ENCODE measurements around the gene OR2AE1. TPM values are rescaled to one million over a fixed set of nuclear protein-coding genes. Genes with fewer than 3 reads are reported as not detected.

OR2AE1 gene
- total and polyA plus RNA-seq, 9 of the 15 experiments (the other 6 are each of a cell fraction or from before 2014, with no cell fraction given) = 0.27 TPM; not detected in 8

GRCh38 chr7:99831595-99831994 lies 45.2 kb downstream of the OR2AE1 start (continued):
- no peak for TF ChIP-seq SAFB (IDR thresholded peaks at IDR 0.05; ENCODE audit: borderline replicate concordance, low read depth, low read length)
- TF ChIP-seq FUS (optimal IDR thresholded peaks at IDR 0.05; ENCODE audit: low read depth, low read length) = no peak
- TF ChIP-seq RREB1 (CRISPR knock-in tag; IDR thresholded peaks at IDR 0.05) = no peak
- TF ChIP-seq HDAC1 (IDR thresholded peaks at IDR 0.05) = peak in 1 of 2 experiments; percentile 52; a peak in 1 of 4 replicates
- no peak for TF ChIP-seq ZC3H8 (IDR thresholded peaks at IDR 0.05)
- no peak for TF ChIP-seq HLTF (IDR thresholded peaks at IDR 0.05)
- no peak for TF ChIP-seq FOXA1 (IDR thresholded peaks at IDR 0.05; ENCODE audit: borderline replicate concordance)
- no peak for TF ChIP-seq CBX8 (IDR thresholded peaks at IDR 0.05; ENCODE audit: borderline replicate concordance, extremely low read depth, low read depth, low read length, poor library complexity, severe bottlenecking)
- no peak for TF ChIP-seq PHTF2 (CRISPR knock-in tag; IDR thresholded peaks at IDR 0.05)
- no peak for TF ChIP-seq GABPB1 (CRISPR knock-in tag; IDR thresholded peaks at IDR 0.05)
- no peak for TF ChIP-seq ATF1 (CRISPR knock-in tag; IDR thresholded peaks at IDR 0.05)
- TF ChIP-seq ATF1 (tag; IDR thresholded peaks at IDR 0.05) = 0 out of 2 replicates have a peak, but pooled peaks have one; percentile 20
- TF ChIP-seq MTA2 (IDR thresholded peaks at IDR 0.05; ENCODE audit: low read depth) = peak; percentile 31
- TF ChIP-seq, protein P1, sequence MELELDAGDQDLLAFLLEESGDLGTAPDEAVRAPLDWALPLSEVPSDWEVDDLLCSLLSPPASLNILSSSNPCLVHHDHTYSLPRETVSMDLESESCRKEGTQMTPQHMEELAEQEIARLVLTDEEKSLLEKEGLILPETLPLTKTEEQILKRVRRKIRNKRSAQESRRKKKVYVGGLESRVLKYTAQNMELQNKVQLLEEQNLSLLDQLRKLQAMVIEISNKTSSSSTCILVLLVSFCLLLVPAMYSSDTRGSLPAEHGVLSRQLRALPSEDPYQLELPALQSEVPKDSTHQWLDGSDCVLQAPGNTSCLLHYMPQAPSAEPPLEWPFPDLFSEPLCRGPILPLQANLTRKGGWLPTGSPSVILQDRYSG (tag; conservative IDR thresholded peaks at IDR 0.05; ENCODE audit: low read depth) = no peak
- TF ChIP-seq ZNF224 (CRISPR knock-in tag; IDR thresholded peaks at IDR 0.05) = no peak
- TF ChIP-seq ZBTB17 (CRISPR knock-in tag; IDR thresholded peaks at IDR 0.05) = no peak
- no peak for TF ChIP-seq MBD2 (IDR thresholded peaks at IDR 0.05; ENCODE audit: borderline replicate concordance, low read depth)
- peak; percentile 72 for TF ChIP-seq TEAD4 (IDR thresholded peaks at IDR 0.05; ENCODE audit: low read length)
- no peak for TF ChIP-seq TEAD4 (CRISPR knock-in tag; IDR thresholded peaks at IDR 0.05; ENCODE audit: borderline replicate concordance)
- no peak for TF ChIP-seq ZNF77 (CRISPR knock-in tag; IDR thresholded peaks at IDR 0.05)
- peak; percentile 83 for TF ChIP-seq PKNOX1 (IDR thresholded peaks at IDR 0.05)
- TF ChIP-seq ELF4 (CRISPR knock-in tag; IDR thresholded peaks at IDR 0.05) = no peak
- no peak for TF ChIP-seq ZNF347 (CRISPR knock-in tag; IDR thresholded peaks at IDR 0.05; ENCODE audit: low read depth)
- TF ChIP-seq BRD4 (IDR thresholded peaks at IDR 0.05) = no peak
- TF ChIP-seq NONO (IDR thresholded peaks at IDR 0.05; ENCODE audit: low read depth in 2 of 2, low read length in 1 of 2) = no peak
- no peak for TF ChIP-seq SMAD4 (CRISPR knock-in tag; conservative IDR thresholded peaks at IDR 0.05)

Data from K562 (cell line).